Astrocyte (in vitro differentiated cells and primary cell): ENCODE data around the gene RPUSD4.

Source experiments
- CTCF ChIP-seq: IDR thresholded peaks from 2 replicates; pipeline ENCODE4 v1.5.1; 2011; ENCODE audit warnings: low read depth, mild to moderate bottlenecking, inconsistent platforms, low read length, moderate library complexity; ENCODE audit not compliant: insufficient read depth
- EZH2 ChIP-seq: IDR thresholded peaks from 2 replicates; pipeline ENCODE4 v1.6.1; 2012; ENCODE audit warnings: mild to moderate bottlenecking, low read length, inconsistent platforms; ENCODE audit not compliant: insufficient read depth

DNA sequence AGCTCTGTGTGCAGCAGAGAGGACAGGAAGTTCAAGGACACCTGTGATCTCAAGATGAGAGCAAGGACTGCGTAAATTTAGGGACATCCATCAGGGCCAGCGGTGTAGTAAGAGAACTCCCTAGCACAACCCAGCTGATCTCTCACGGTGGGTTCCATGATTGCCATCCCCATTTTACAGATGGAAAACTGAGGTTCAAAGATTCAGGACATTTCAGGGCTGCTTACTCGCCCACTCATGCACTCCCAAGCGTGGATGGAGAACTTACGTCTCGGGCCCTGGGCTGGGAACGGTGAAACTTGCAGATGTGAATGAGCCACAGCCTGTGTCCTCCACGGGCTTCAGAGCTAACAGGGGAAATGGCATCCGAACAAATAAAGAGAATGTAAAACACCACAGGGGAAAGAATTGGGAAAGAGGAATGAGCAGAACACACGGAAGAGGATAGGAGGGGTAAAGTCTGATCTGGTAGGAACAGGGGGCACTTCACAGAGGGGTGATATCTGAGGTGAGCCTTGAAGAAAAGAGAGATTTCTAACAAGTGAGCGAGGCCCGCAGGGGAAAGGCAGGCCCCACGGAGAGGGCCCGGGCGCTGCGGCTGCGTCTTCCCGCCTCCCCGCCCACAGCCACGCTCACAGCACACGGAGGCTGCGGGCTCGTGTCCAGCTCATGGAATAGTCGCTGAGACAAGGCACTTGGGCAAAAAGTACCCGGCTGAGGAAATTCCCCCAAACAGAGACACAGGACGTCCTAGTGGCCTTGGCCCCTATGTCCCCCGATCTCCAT, 55.9 kb downstream of the RPUSD4 start:
- TF ChIP-seq CTCF = no peak
- no peak for TF ChIP-seq EZH2
